GM19238 (cell line): ENCODE results near the gene AMOTL1.

ENCODE experiments used
- DNase-seq: peaks from one replicate; pipeline ENCODE4 v3.0.0; 2011; ENCODE audit warnings: low spot score; ENCODE audit not compliant: insufficient read length

The AMOTL1 gene

GRCh38 chr11:94767701-94768601, at the start of gene AMOTL1:
TSS of gene AMOTL1 (plus strand) at chr11:94768356. CDS start at chr11:94768512, 156 bp downstream.
- peak; percentile 64 for DNase-seq

- no peak for DNase-seq
Measured at GRCh38 chr11:94719876-94720275, 48.3 kb upstream of the AMOTL1 start.

- no peak for DNase-seq
Measured at GRCh38 chr11:94721565-94722292, 46.4 kb upstream of the AMOTL1 start.

- no peak for DNase-seq
Measured at GRCh38 chr11:94722735-94723134, 45.4 kb upstream of the AMOTL1 start.

- DNase-seq, result no peak
Measured at GRCh38 chr11:94725097-94725496, 43.1 kb upstream of the AMOTL1 start.

- DNase-seq, result no peak
Measured at GRCh38 chr11:94727819-94728218, 40.3 kb upstream of the AMOTL1 start.

- no peak for DNase-seq
Measured at GRCh38 chr11:94728541-94728940, 39.6 kb upstream of the AMOTL1 start.

- no peak for DNase-seq
Measured at GRCh38 chr11:94728966-94729751, 39.0 kb upstream of the AMOTL1 start.

- DNase-seq, result no peak
Measured at GRCh38 chr11:94730153-94730552, 38.0 kb upstream of the AMOTL1 start.

- DNase-seq, result no peak
Measured at GRCh38 chr11:94731880-94732601, 36.1 kb upstream of the AMOTL1 start.

- no peak for DNase-seq
Measured at GRCh38 chr11:94732617-94733281, 35.4 kb upstream of the AMOTL1 start.

GRCh38 chr11:94734563-94735275, 33.4 kb upstream of the AMOTL1 start:
- DNase-seq, result no peak

- DNase-seq, result no peak
Measured at GRCh38 chr11:94735907-94736306, 32.2 kb upstream of the AMOTL1 start.

GRCh38 chr11:94737171-94737611, 31.0 kb upstream of the AMOTL1 start:
- no peak for DNase-seq

GRCh38 chr11:94738746-94739145, 29.4 kb upstream of the AMOTL1 start:
- no peak for DNase-seq

GRCh38 chr11:94739331-94739730, 28.8 kb upstream of the AMOTL1 start:
- no peak for DNase-seq

- DNase-seq, result peak; percentile 20
Measured at GRCh38 chr11:94740083-94741021, 27.8 kb upstream of the AMOTL1 start.

- peak; percentile 28 for DNase-seq
Measured at GRCh38 chr11:94741022-94741679, 27.0 kb upstream of the AMOTL1 start.
